ENCODE results near the gene AMBRA1. TPM values are rescaled to one million over a fixed set of nuclear protein-coding genes. Genes with fewer than 3 reads are reported as not detected.

AMBRA1 gene
- total and polyA plus RNA-seq, 2 donors, result 8.7 to 20.6 TPM

GRCh38 chr11:46451759-46452158, 142.1 kb downstream of the AMBRA1 start:
- Histone ChIP-seq H3K4me3 (ENCODE audit: low read length in 2 of 2) (no peak overlapping the region), H3K36me3 (ENCODE audit: control insufficient read depth in 2 of 2, insufficient read depth in 2 of 2, low read length in 1 of 2) (peaks cover 0 to 4% of the 10 kb centered on the region in 2 donors), H3K4me1 (ENCODE audit: control insufficient read depth in 2 of 2, insufficient read depth in 2 of 2, low read length in 2 of 2) (no peaks in the 10 kb centered on the region), H3K27me3 (ENCODE audit: control insufficient read depth in 2 of 2, insufficient read depth in 1 of 2, low read length in 1 of 2) (no peaks in the 10 kb centered on the region), H3K9me3 (ENCODE audit: control insufficient read depth in 2 of 2, insufficient read depth in 1 of 2, low read length in 1 of 2) (no peaks in the 10 kb centered on the region), H3K27ac (ENCODE audit: low read depth in 1 of 2, low read length in 1 of 2) (no peak overlapping the region)
- DNase-seq (ENCODE audit: low read depth in 6 of 9, low spot score in 9 of 9), result no peak

GRCh38 chr11:46450846-46451477, 142.9 kb downstream of the AMBRA1 start:
- Histone ChIP-seq H3K36me3 (ENCODE audit: control insufficient read depth in 2 of 2, insufficient read depth in 2 of 2, low read length in 1 of 2) (peaks cover 0 to 4% of the 10 kb centered on the region in 2 donors), H3K9me3 (ENCODE audit: control insufficient read depth in 2 of 2, insufficient read depth in 1 of 2, low read length in 1 of 2) (no peaks in the 10 kb centered on the region), H3K4me1 (ENCODE audit: control insufficient read depth in 2 of 2, insufficient read depth in 2 of 2, low read length in 2 of 2) (no peaks in the 10 kb centered on the region), H3K27ac (ENCODE audit: low read depth in 1 of 2, low read length in 1 of 2) (no peak overlapping the region), H3K27me3 (ENCODE audit: control insufficient read depth in 2 of 2, insufficient read depth in 1 of 2, low read length in 1 of 2) (no peaks in the 10 kb centered on the region), H3K4me3 (ENCODE audit: low read length in 2 of 2) (no peak overlapping the region)
- DNase-seq (ENCODE audit: low read depth in 6 of 9, low spot score in 9 of 9), result no peak
- WGBS, result 98% methylated on average over 3 of the region's 3 CpGs

GRCh38 chr11:46447544-46447943, 146.3 kb downstream of the AMBRA1 start:
- no peak for DNase-seq (ENCODE audit: low read depth in 6 of 9, low spot score in 9 of 9)

GRCh38 chr11:46445920-46446771, 147.7 kb downstream of the AMBRA1 start:
- H3K4me3 ChIP-seq (ENCODE audit: low read length in 2 of 2), result no peak overlapping the region
- no peaks in the 10 kb centered on the region for H3K27me3 ChIP-seq (ENCODE audit: control insufficient read depth in 2 of 2, insufficient read depth in 1 of 2, low read length in 1 of 2)
- no peaks in the 10 kb centered on the region for H3K9me3 ChIP-seq (ENCODE audit: control insufficient read depth in 2 of 2, insufficient read depth in 1 of 2, low read length in 1 of 2)
- 92% methylated on average over 4 of the region's 4 CpGs for WGBS
- peak overlapping the region in 1 of 2 donors; percentile 34 for H3K27ac ChIP-seq (ENCODE audit: low read depth in 1 of 2, low read length in 1 of 2)
- DNase-seq (ENCODE audit: low read depth in 6 of 9, low spot score in 9 of 9), result no peak
- H3K36me3 ChIP-seq (ENCODE audit: control insufficient read depth in 2 of 2, insufficient read depth in 2 of 2, low read length in 1 of 2), result peaks cover 11 to 22% of the 10 kb centered on the region in 2 donors
- no peaks in the 10 kb centered on the region for H3K4me1 ChIP-seq (ENCODE audit: control insufficient read depth in 2 of 2, insufficient read depth in 2 of 2, low read length in 2 of 2)

More at GRCh38 chr11:46447544-46447943, 146.3 kb downstream of the AMBRA1 start:
- no peaks in the 10 kb centered on the region for H3K27me3 ChIP-seq (ENCODE audit: control insufficient read depth in 2 of 2, insufficient read depth in 1 of 2, low read length in 1 of 2)
- no peak overlapping the region for H3K27ac ChIP-seq (ENCODE audit: low read depth in 1 of 2, low read length in 1 of 2)
- H3K36me3 ChIP-seq (ENCODE audit: control insufficient read depth in 2 of 2, insufficient read depth in 2 of 2, low read length in 1 of 2), result peaks cover 6 to 10% of the 10 kb centered on the region in 2 donors
- over 99% methylated on average over 2 of the region's 2 CpGs for WGBS
- H3K4me3 ChIP-seq (ENCODE audit: low read length in 2 of 2), result no peak overlapping the region
- H3K9me3 ChIP-seq (ENCODE audit: control insufficient read depth in 2 of 2, insufficient read depth in 1 of 2, low read length in 1 of 2), result no peaks in the 10 kb centered on the region
- H3K4me1 ChIP-seq (ENCODE audit: control insufficient read depth in 2 of 2, insufficient read depth in 2 of 2, low read length in 2 of 2), result no peaks in the 10 kb centered on the region

GRCh38 chr11:46445192-46445919, 148.5 kb downstream of the AMBRA1 start:
- peaks cover 11 to 22% of the 10 kb centered on the region in 2 donors for H3K36me3 ChIP-seq (ENCODE audit: control insufficient read depth in 2 of 2, insufficient read depth in 2 of 2, low read length in 1 of 2)
- H3K4me3 ChIP-seq (ENCODE audit: low read length in 2 of 2), result no peak overlapping the region
- DNase-seq (ENCODE audit: low read depth in 6 of 9, low spot score in 9 of 9), result no peak
- 87% methylated on average over 4 of the region's 4 CpGs for WGBS
- no peaks in the 10 kb centered on the region for H3K9me3 ChIP-seq (ENCODE audit: control insufficient read depth in 2 of 2, insufficient read depth in 1 of 2, low read length in 1 of 2)
- no peaks in the 10 kb centered on the region for H3K27me3 ChIP-seq (ENCODE audit: control insufficient read depth in 2 of 2, insufficient read depth in 1 of 2, low read length in 1 of 2)
- H3K4me1 ChIP-seq (ENCODE audit: control insufficient read depth in 2 of 2, insufficient read depth in 2 of 2, low read length in 2 of 2), result no peaks in the 10 kb centered on the region
- H3K27ac ChIP-seq (ENCODE audit: low read depth in 1 of 2, low read length in 1 of 2), result no peak overlapping the region

- no peak for DNase-seq (ENCODE audit: low read depth in 6 of 9, low spot score in 9 of 9)
- H3K27ac ChIP-seq (ENCODE audit: low read depth in 1 of 2, low read length in 1 of 2), result no peak overlapping the region
- no peak overlapping the region for H3K4me3 ChIP-seq (ENCODE audit: low read length in 2 of 2)
- H3K36me3 ChIP-seq (ENCODE audit: control insufficient read depth in 2 of 2, insufficient read depth in 2 of 2, low read length in 1 of 2), result peaks cover 11 to 22% of the 10 kb centered on the region in 2 donors
- H3K27me3 ChIP-seq (ENCODE audit: control insufficient read depth in 2 of 2, insufficient read depth in 1 of 2, low read length in 1 of 2), result no peaks in the 10 kb centered on the region
- no peaks in the 10 kb centered on the region for H3K4me1 ChIP-seq (ENCODE audit: control insufficient read depth in 2 of 2, insufficient read depth in 2 of 2, low read length in 2 of 2)
- H3K9me3 ChIP-seq (ENCODE audit: control insufficient read depth in 2 of 2, insufficient read depth in 1 of 2, low read length in 1 of 2), result no peaks in the 10 kb centered on the region
These were observed 149.5 kb downstream of the AMBRA1 start for GRCh38 chr11:46444305-46444704.

GRCh38 chr11:46438211-46438610, 155.6 kb downstream of the AMBRA1 start:
- 79% methylated on average over 4 of the region's 4 CpGs for WGBS
- Histone ChIP-seq H3K4me3 (ENCODE audit: low read length in 2 of 2) (no peak overlapping the region), H3K27me3 (ENCODE audit: control insufficient read depth in 2 of 2, insufficient read depth in 1 of 2, low read length in 1 of 2) (no peaks in the 10 kb centered on the region), H3K27ac (ENCODE audit: low read depth in 1 of 2, low read length in 1 of 2) (no peak overlapping the region), H3K9me3 (ENCODE audit: control insufficient read depth in 2 of 2, insufficient read depth in 1 of 2, low read length in 1 of 2) (no peaks in the 10 kb centered on the region), H3K4me1 (ENCODE audit: control insufficient read depth in 2 of 2, insufficient read depth in 2 of 2, low read length in 2 of 2) (no peaks in the 10 kb centered on the region), H3K36me3 (ENCODE audit: control insufficient read depth in 2 of 2, insufficient read depth in 2 of 2, low read length in 1 of 2) (peaks cover 18 to 46% of the 10 kb centered on the region in 2 donors)
- no peak for DNase-seq (ENCODE audit: low read depth in 6 of 9, low spot score in 9 of 9)

GRCh38 chr11:46437122-46437689, 156.6 kb downstream of the AMBRA1 start:
- Histone ChIP-seq H3K36me3 (ENCODE audit: control insufficient read depth in 2 of 2, insufficient read depth in 2 of 2, low read length in 1 of 2) (peaks cover 16 to 46% of the 10 kb centered on the region in 2 donors), H3K27me3 (ENCODE audit: control insufficient read depth in 2 of 2, insufficient read depth in 1 of 2, low read length in 1 of 2) (no peaks in the 10 kb centered on the region), H3K4me1 (ENCODE audit: control insufficient read depth in 2 of 2, insufficient read depth in 2 of 2, low read length in 2 of 2) (no peaks in the 10 kb centered on the region), H3K9me3 (ENCODE audit: control insufficient read depth in 2 of 2, insufficient read depth in 1 of 2, low read length in 1 of 2) (no peaks in the 10 kb centered on the region), H3K4me3 (ENCODE audit: low read length in 2 of 2) (no peak overlapping the region), H3K27ac (ENCODE audit: low read depth in 1 of 2, low read length in 1 of 2) (peak overlapping the region in 1 of 2 donors; percentile 29)
- DNase-seq (ENCODE audit: low read depth in 6 of 9, low spot score in 9 of 9), result no peak
- 95% methylated on average over 6 of the region's 6 CpGs for WGBS
